SH-SY5Y (cell line): ENCODE data around the gene ZNF385D.

Experiments used
- GATA2 ChIP-seq: IDR thresholded peaks from 2 replicates; pipeline ENCODE4 v1.6.1; 2011; ENCODE audit warnings: mild to moderate bottlenecking, low read depth, low read length
- GATA3 ChIP-seq: IDR thresholded peaks from 2 replicates; pipeline ENCODE4 v1.6.1; 2011; ENCODE audit warnings: low read depth, mild to moderate bottlenecking, low read length, moderate library complexity

- TF ChIP-seq GATA2 (no peak), GATA3 (no peak)
These were observed 373.8 kb downstream of the ZNF385D start for GRCh38 chr3:21377071-21377769.
